Stimulated activated CD4-positive, alpha-beta T cell treated with anti-CD3 and anti-CD28 coated beads, Interleukin-1b, Interleukin-23, amount 100 ng/mL, for 4 hours (primary cell): ENCODE results near the gene ADAMTS12.

ENCODE experiments used
- DNase-seq, 2 donors: peaks; one replicate each; pipeline ENCODE4 v3.0.0-alpha.2; 2020; ENCODE audit warnings: low read depth in 2 of 2

The ADAMTS12 gene

DNA sequence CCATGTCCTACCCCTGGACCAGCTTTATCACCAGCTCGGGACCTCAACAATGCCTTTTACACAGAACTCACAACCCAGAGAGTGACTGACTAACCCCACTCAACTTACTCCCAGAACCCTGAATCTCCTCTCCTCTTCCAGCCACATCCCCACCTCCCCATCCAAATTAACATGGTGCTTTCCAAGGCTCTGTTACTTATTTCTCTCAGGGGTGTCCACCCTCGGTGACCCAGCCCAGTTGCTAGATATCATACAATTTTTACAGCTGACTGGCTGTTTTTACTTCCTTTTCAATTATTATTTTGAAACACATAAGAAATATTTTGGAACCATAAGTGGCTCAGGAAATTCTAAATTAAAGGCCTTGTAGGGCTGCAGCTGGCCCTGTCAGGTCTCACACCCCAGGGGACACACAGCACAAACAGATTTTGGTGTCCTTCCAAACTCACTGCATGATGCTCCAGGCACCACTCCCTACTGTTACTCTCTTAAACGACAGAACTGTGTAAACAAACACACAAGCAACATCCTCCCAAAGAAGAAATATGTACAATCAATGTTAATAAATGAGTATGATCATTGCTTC lies 180.6 kb downstream of the ADAMTS12 start:
- no peak for DNase-seq

DNA sequence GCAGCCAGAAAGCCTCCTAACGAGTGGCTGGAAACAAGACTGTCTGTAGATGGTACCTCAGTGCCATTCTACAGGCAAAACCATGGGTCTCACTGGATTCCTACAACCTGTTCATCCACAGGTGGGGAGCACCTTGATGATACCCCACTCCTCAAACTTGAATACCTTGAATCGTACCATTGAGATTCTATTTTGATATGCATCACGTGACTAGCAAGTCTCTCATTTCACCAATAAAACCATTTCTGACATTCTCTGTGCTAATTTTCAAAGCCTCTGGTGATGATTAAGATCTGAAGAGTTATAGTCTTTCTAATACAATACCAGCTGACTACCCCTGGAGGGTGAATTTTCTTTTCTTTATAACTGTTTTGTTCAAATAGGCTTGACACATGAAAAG lies 188.9 kb downstream of the ADAMTS12 start:
- no peak for DNase-seq

DNA sequence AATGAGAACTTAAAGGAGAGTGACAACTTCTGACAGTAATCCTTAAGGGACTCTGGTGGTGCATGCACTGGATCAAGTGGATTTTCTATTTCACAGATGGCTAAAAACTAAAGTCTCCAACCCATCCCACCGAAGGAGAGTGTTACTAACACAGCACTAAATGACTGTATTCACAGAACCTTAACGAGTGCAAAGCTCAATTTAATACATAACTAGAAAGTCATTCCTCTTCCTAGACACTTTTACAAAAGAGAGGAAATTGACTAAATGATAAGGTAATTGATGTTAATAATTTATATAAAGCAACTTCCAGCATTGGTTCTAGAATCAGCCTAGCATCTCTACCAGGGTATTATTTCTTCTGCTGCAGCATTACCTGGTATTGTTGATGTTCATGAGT lies 189.8 kb downstream of the ADAMTS12 start:
- no peak for DNase-seq

DNA sequence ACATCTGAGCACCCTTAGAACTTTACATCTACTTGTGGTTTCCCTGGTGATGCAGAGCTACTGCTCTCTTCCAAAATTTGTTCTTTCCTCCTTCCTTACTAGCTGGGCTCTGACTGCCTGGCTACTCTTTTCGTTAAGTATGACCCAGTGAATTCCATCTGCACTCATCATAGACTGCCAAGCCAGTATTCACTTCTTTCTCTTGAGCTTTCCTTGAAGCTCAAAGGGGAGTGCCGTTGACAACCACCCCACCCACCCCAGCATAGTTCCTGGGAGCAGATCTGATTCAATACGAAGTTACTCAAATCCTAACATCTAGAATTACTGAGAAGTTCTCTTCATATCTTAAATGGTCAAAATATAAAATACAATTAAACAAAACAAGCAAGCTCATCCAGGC lies 190.5 kb downstream of the ADAMTS12 start:
- DNase-seq = no peak

DNA sequence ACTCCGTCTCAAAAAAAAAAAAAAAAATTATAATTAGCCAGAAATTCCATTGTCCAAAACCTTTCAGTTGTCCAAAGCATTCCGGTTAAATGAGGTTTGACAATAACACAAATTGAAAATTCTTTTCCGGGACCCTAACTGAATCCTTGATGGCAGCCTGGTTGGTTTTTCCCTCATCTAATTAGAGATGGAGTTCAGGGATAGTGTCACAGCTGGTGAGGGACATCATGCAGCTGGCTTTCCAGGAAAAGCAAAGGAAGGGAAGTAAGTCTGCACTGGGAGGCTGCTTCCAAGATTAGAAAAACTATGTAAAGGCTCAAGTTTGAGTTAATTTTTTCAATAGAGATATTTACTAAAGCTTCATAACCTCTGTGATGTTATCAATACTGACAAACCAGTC lies 195.4 kb downstream of the ADAMTS12 start:
- no peak for DNase-seq

DNA sequence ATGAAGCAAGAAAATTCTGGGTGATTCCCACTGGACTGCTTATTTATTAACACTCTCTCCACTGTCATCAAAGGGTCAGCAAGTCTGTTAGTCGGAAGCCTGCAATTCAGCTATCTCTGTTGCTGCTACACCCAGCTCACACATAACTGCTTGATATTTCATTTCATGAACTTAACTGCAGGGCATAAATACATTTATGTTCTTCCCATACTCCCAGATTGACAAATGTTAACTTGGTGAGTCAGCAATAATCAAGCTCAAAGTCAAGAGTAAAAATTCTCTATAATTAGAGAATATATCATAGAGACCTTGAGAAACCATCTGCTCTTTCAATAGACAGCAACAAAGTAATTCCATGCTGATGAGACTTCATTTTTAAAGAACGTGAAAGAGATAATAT lies 198.8 kb downstream of the ADAMTS12 start:
- no peak for DNase-seq

DNA sequence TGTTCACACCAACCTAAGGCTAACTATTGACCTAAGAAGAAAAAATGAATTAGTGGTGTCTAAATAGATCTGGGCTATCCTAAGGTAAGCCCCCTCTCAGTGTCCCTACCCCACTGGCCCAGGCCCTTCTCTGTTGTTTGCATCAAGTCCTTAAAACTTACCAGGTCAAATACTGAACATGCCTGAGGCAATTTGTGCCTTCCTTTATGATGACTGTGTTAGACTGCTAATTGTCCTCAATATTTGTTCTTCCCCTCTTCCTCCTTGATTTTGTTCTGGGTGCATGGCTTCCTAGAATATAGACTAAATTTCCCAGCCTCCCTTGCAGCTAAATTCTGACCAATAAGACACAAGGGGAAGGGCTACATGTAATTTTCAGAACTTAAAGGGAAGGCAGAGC lies 199.9 kb downstream of the ADAMTS12 start:
- DNase-seq = no peak

DNA sequence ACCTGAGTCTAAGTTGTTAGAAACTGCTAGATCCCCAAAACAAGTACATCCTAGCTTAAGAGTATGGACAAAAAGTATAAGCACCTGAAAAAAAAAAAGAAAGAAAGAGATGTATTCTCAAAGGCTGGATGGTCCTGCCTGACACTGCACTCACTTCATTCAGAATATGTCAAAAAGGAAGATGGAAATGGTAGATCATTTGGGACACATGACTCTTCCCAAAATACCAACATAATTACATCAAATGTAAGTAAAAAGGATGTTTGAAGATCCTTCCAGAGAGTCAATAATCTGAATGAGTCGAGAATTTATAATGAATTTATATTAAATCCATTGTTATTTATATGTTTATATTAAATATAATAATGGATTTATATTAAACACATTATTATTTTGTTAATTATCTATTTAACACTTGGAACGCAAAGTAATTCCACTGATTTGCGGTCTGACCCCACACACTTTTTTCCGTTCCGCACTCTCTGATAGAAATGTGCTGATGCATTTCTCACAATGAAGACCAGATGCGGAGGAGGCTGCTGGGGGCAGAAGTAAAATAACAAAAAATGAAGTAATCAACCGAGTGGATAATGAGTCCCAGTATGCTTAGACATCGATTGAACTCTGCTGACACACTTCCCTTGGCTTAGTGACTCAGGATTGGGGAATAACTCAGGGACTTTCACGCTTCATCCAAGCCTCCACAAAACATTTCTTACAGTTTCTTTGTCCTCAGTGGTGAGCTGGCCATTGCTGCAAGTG lies 201.2 kb downstream of the ADAMTS12 start:
- DNase-seq = no peak

DNA sequence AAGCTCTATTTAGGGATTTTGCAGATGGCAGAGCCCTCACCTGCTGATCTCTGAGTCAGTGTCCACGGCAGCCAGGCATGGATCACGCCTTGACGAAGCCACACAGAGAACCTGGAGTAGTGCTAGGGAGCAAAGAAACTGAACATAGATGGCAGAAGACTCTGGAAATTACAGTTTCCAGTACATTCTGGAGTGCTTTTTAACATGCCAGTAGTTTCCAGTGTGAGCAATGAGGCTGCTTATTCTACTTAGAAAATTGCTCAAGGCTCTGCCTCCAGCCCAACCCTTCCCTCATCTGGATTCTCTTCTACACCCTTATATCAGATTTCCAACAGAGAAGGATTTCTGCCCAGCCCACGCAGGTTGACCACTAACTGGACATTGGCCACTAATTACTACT lies 203.3 kb downstream of the ADAMTS12 start:
- no peak for DNase-seq

DNA sequence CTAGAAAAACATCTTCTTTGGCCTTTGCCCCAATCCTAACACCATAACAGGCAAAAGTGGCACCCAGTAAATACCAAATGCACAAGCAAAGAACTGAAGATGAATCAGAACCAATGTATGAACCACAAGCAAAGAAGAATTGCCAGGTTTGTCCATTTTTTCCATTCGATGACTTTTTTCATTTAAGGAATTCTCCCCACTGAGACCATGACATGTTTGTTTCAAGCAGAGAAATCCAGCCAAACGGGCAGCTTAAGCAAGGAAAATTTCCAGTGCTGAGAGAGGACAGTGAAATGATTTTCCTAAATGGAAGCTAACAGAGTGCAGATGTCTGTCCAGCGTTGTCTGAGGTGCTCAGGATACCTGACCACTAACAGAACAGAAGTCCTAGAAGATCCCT lies 203.7 kb downstream of the ADAMTS12 start:
- no peak for DNase-seq

DNA sequence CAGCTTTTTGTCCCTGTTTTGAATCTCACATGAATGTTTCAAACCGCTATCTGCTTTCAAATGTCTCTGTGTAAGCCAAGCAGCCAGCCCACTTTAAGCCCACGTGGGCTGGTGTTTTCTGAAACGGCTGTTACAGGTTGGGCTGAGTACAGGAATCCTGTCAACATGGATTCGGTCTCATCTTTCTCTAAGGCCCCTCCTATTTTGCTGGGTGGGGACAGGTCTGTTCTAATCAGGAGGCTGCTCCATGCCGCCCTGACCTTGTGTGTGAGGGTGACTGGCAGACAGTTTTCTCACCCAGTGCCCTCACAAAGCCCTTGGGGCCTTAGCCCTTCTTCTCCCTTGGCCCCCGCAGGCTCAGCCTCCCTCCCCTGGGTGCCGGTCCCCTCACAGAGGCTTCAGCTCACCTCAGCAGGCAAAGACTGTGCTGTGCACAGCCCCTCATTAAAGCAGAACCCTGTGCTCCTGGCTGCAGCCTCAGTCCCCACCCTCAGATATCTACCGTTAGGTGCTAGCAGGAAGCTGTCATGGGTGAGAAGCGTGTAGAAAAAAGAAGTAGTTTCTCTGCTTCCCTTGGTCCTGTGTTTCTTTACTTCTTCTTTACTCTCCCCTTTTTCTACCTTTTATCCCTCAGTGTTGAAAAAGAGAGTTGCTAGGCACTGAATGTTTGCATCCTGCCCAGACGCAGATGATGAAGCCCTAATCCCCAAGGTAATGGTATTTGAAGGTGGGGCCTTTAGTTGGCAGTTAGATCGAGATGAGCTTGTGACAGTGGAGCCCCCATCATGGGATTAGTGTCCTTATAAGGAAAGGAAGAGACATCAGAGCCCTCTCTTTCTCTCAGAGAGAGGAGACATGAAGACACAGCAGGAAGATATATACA lies 205.7 kb downstream of the ADAMTS12 start:
- no peak for DNase-seq

DNA sequence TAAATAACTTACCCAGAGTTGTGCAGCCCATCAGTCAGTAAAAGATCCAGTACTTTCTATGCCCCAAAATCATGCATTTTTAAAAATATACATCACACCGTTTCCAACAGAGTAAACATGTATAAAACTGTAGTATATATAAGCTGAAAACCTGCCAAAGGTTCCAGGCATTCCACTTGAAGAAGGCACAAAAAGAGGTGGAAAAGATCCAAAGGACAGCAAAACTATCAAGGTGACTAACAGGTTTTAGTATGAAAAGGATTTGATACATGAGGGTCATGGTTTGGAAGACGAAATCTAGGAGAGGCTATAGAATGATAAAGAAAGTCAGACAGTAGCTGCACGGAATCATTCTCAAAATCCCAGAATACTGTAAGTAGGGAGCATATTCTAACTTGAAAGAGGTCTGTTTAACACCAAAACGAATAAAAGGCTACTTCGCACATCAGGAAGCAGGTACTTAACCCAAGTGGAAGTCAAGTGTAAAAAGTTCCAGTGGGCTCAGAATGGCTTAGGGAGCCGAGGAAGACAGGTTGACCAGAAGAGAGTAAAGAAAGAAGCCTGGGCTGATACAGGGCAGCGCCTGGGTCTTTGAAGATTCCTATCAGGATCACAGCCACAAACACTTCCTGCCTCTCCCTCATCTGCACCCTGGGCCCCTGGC lies 207.2 kb downstream of the ADAMTS12 start:
- DNase-seq = no peak

DNA sequence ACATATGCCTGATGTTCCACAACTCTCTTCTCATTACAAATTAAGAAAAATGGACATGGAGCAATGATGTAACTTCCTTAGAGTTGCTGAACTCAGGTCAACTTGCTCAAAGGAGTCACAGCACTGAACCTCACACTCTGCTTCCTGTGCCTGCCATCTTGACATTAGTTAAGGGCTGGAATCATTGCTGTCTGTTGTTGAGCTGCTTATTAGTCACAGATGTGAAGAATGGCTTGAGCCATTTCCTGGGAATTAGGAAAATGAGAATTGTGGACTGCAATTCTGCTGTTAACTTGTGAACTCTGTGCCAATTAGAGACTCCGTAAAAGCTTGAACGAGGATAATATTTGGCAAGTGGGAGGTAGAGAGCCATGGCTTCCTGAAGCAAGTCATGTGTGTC lies 212.0 kb downstream of the ADAMTS12 start:
- no peak for DNase-seq

DNA sequence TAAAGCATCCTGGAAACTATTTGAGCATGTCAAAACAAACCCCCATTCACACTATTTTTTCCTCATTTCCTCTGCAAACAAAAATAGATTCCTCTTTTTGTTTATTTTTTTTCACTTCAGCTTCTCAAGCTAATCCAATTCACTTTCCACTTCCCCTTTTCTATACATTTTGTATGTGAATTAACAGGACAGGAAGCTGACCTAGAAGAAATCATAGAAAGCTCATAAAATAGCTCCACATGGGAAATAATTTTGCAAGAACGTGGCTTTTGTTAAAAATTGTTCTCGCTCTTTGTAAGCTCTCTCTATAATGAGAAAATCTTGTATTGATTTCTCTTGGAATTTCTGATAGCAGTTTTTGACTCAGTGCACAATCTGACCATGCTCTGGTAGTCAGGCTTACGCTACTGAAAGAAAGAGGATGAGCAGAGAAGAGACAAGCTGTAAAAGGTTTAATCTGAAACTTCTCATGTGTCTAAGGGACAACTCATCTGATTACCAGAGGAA lies 215.8 kb downstream of the ADAMTS12 start:
- DNase-seq = no peak

DNA sequence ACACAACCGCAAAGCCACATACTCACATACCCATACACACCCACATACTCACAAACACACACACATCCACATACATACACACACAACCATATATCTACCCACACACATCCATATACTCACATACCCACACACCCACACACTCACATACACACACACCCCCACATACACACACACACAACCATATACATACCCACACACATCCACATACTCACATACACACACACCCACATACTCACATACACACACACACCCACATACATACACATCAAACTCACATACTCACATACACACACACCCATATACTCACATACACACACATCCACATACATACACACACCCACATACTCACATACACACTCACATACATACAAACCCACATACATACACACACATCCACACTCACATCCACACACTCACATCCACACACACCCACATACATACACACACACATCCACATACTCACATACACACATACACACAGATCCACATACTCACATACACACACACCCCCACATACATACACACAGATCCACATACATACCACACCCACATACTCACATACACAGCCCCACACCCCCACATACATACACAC lies 220.0 kb downstream of the ADAMTS12 start:
- DNase-seq = no peak

DNA sequence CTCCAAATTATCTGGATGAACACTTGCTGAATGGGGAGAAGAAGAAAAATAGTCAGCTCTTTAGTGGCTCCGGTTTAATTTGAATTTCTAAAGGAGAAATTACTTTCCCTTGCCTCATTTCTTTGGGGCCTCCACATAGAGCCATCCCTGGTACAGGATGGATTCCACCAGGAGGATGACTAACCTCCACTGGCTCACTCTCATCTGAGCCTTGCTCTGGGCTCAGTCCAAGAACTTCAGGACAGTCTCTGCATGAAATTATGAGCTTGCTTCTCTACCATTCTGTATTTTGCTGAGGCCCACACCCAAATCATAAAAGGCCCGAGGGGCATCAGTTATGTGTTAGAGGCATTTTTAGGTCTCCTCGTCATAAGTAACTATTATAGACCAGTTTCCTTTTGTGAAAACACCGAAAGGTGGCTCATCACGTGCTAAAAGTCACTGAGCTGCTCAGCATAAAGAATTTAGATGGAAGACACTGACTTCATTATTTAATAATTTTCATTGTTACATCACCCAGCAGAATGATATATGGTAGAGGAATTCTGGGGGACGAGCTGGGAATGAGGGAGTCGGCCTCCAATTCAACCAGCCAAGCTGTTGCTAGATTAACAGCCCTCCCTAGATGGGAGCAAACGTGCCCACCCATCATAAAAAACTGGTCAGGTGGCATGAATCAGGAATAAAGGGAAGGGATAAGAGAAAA lies 228.9 kb downstream of the ADAMTS12 start:
- no peak for DNase-seq

DNA sequence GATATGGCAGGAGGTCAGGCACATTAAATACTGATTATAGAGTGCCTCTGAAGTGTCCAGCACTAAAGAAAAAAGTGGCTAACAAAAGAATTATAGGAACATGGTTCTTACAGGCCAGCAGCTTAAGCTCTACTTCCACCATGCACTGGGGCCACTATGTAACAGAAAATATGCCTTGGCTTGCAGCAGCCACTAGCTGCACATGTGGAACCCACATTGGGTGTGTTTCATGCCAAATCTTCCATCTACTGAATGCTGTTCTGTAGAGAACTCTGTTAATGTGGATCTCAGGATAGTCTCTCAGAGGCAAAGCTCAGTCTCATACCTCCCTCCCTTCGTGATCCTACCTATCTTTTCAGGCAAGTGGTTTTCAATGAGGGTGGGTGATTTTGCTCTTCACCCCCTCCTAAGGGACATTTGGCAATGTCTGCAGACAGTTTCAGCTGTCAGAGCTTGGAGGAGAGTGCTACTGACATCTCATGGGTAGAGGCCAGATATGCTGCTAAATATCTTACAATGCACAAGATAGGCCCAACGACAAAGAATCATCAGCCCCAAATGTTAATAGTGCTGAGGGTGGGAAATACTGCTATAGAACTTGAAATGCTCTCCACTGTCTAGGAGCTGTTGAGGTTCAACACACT lies 232.1 kb downstream of the ADAMTS12 start:
- DNase-seq = no peak

DNA sequence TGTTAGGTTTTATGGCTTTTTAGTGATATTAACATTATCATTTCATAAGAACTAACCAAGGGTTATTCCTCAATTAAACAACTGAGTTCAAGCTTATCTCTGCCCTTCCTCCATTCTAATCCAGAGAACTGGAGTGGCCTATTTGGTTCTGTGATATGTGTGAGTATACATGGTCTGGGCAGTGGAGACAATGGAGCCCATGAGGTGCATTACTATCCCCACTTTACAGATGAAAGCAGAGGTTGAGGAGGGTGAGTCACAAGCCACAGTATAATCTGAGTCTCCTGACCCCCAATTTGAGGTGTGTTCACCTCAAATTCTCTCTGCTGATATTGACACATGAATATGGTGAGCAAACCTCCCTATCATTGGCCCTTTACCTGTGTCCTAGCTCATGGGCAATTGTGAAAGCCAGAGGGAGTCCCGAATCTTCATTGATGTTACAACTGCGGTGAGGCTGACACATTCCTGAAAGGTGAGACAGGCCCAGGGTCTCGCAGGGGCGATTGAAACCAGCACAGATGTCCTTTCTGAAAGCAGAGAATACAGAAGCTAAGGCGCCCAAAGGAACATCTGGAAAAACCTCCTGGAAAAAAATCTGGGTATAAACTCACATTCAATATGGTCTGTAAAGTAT lies 233.9 kb downstream of the ADAMTS12 start:
- DNase-seq = no peak

DNA sequence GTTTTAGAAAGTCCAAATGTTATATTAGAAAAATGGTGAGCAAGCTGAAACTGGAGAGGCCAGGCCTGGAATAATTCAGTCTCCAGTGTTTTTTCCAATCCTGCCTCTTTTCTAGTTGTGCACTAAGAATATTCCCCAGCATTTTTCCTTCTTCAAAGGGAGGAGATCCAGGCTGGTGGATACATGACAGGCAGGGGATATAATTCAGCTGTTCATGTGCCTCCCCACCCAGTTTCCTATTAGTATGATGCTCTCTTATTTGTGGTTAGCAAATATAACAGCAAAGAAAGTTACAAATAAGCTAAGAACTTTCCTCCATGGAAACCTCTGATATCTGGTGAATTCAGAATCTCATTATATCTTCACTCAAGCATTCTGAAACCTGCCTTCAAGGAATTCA lies 234.6 kb downstream of the ADAMTS12 start:
- DNase-seq = no peak

DNA sequence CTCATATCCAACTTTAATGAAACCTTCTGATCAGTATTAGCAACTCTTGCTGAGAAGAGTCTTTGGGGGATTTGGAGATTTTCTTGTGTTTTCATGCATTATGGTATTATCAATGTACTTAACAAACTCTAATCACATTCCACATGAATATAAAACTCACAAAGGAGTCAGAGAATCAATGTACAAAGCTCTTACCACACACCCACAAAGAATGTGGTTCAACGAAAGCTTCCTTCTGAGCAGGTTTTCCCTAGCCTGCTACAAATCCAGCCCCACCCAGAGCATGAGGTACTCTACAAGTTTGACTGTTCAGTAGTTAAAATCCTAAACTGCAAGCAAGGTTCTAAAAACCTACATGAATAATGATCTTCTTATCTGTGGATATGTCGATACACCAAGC lies 240.9 kb downstream of the ADAMTS12 start:
- DNase-seq = no peak
